ENCODE data around the gene FUBP3. TPM values are rescaled to one million over a fixed set of nuclear protein-coding genes. Genes with fewer than 3 reads are reported as not detected.

FUBP3 gene
- total RNA-seq, 2 experiments from 2014 or later = 36.4 to 40.8 TPM

GRCh38 chr9:130542457-130543228 is 36.7 kb upstream of the FUBP3 start:
- ATAC-seq (no peak), DNase-seq (no peak)
- Mint-ChIP-seq H3K36me3 (ENCODE audit: low read depth) (no peaks in the 10 kb centered on the region), H3K4me3 (no peak overlapping the region), H3K27me3 (ENCODE audit: low read depth) (peaks cover 27% of the 10 kb centered on the region), H3K27ac (no peak overlapping the region), H3K4me1 (ENCODE audit: low read depth) (peaks cover 1% of the 10 kb centered on the region), H3K9me3 (ENCODE audit: insufficient read depth) (no peaks in the 10 kb centered on the region)
- ChIA-PET POLR2A (no interaction called here), CTCF (no interaction called here)

GRCh38 chr9:130543368-130543767 is 36.0 kb upstream of the FUBP3 start:
- no peak for DNase-seq
- no peaks in the 10 kb centered on the region for H3K9me3 Mint-ChIP-seq (ENCODE audit: insufficient read depth)
- H3K27me3 Mint-ChIP-seq (ENCODE audit: low read depth) = peaks cover 19% of the 10 kb centered on the region
- no peaks in the 10 kb centered on the region for H3K4me1 Mint-ChIP-seq (ENCODE audit: low read depth)
- CTCF ChIA-PET = no interaction called here
- no peaks in the 10 kb centered on the region for H3K36me3 Mint-ChIP-seq (ENCODE audit: low read depth)
- no peak overlapping the region for H3K4me3 Mint-ChIP-seq
- POLR2A ChIA-PET = no interaction called here
- no peak for ATAC-seq
- no peak overlapping the region for H3K27ac Mint-ChIP-seq

DNA sequence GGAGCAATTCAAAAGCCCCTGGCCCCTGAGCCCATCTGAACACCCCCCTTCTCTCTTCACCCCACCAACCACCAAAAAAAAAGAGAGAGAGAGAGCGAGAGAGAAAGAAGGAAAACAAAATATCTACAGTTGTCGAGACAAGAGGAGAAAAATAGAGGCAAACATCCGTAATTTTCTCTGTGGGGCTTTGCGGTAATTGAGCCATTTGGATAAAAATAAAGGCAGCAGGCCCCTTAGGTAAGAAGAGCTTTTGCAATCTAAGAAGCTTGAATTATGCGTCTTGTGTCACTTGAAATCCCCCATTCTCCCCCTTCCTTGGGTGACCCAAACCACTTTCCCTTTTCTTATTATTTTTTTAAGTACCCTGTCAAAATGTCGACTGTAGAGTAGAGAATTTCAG is 35.5 kb upstream of the FUBP3 start:
- ATAC-seq (no peak), DNase-seq (no peak)
- Mint-ChIP-seq H3K4me3 (no peak overlapping the region), H3K9me3 (ENCODE audit: insufficient read depth) (peaks cover under 1% of the 10 kb centered on the region), H3K4me1 (ENCODE audit: low read depth) (no peaks in the 10 kb centered on the region), H3K36me3 (ENCODE audit: low read depth) (no peaks in the 10 kb centered on the region), H3K27ac (no peak overlapping the region), H3K27me3 (ENCODE audit: low read depth) (peaks cover 14% of the 10 kb centered on the region)
- ChIA-PET CTCF (no interaction called here), POLR2A (no interaction called here)

GRCh38 chr9:130544364-130544763 is 35.0 kb upstream of the FUBP3 start:
- POLR2A ChIA-PET = no interaction called here
- no peaks in the 10 kb centered on the region for H3K36me3 Mint-ChIP-seq (ENCODE audit: low read depth)
- H3K27ac Mint-ChIP-seq = no peak overlapping the region
- no peak for DNase-seq
- ATAC-seq = no peak
- H3K9me3 Mint-ChIP-seq (ENCODE audit: insufficient read depth) = peaks cover 5% of the 10 kb centered on the region
- peaks cover 12% of the 10 kb centered on the region for H3K27me3 Mint-ChIP-seq (ENCODE audit: low read depth)
- CTCF ChIA-PET = no interaction called here
- no peaks in the 10 kb centered on the region for H3K4me1 Mint-ChIP-seq (ENCODE audit: low read depth)
- H3K4me3 Mint-ChIP-seq = no peak overlapping the region

- DNase-seq = no peak
- peaks cover 10% of the 10 kb centered on the region for H3K9me3 Mint-ChIP-seq (ENCODE audit: insufficient read depth)
- no peaks in the 10 kb centered on the region for H3K27me3 Mint-ChIP-seq (ENCODE audit: low read depth)
- H3K4me3 Mint-ChIP-seq = no peak overlapping the region
- no peak for ATAC-seq
- no peaks in the 10 kb centered on the region for H3K36me3 Mint-ChIP-seq (ENCODE audit: low read depth)
- H3K27ac Mint-ChIP-seq = no peak overlapping the region
- CTCF ChIA-PET = no interaction called here
- POLR2A ChIA-PET = no interaction called here
- H3K4me1 Mint-ChIP-seq (ENCODE audit: low read depth) = no peaks in the 10 kb centered on the region
Observed at GRCh38 chr9:130548103-130548502, 31.3 kb upstream of the FUBP3 start.

DNA sequence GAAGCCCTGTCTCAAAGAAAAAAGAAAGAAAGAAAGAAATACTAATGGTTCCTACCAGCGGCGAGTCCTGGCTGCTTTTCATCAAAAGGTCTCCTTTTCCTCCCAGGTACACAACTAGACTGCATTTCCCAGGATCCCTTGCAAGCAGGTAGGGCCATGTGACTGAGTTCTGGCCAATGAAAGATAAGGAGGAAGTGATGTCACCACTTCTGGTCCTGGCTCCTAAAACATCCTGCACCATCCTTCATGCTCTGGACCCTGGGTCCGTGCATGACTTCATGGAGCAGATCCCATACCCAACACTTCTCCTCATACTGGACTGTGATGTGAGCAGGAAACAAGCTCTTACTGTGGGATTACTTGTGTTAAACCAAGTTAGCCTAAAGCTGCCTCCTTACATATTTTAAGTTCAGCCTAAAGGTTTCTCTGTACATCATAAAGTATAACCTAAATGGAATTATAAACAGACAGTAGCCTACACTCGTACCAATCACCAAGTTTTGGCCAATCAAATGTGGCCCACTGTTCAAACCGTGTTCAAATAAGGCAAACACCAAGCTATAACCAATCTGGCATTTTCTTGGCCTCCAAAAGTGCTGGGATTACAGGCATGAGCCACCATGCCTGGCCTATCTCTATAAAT is 30.2 kb upstream of the FUBP3 start:
- no peak overlapping the region for H3K4me3 Mint-ChIP-seq
- no peaks in the 10 kb centered on the region for H3K36me3 Mint-ChIP-seq (ENCODE audit: low read depth)
- H3K27ac Mint-ChIP-seq = no peak overlapping the region
- POLR2A ChIA-PET = no interaction called here
- CTCF ChIA-PET = no interaction called here
- ATAC-seq = no peak
- no peak for DNase-seq
- no peaks in the 10 kb centered on the region for H3K4me1 Mint-ChIP-seq (ENCODE audit: low read depth)
- peaks cover 10% of the 10 kb centered on the region for H3K9me3 Mint-ChIP-seq (ENCODE audit: insufficient read depth)
- no peaks in the 10 kb centered on the region for H3K27me3 Mint-ChIP-seq (ENCODE audit: low read depth)

DNA sequence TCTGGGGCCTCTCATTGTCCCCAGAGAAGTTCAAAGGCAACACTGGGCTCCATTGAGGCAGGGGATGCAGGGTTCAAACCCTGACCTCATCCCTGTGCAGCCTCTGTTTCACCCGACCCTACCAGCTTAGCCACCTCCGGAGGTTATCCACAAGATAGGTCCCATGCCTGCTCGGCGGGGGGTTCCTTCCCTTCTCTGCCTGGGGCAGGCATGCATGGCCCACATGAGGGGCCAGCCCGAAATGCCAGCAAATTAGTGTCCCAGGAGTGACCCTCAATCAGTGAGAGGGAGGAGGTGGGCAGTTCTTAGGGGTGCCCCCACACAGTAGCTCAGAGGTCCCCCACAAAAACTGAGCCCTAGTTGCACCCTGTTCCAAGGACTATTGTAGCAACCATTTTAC is 24.8 kb upstream of the FUBP3 start:
- H3K27ac Mint-ChIP-seq = no peak overlapping the region
- ChIA-PET POLR2A (no interaction called here), CTCF (no interaction called here)
- no peak overlapping the region for H3K4me3 Mint-ChIP-seq
- H3K36me3 Mint-ChIP-seq (ENCODE audit: low read depth) = no peaks in the 10 kb centered on the region
- H3K27me3 Mint-ChIP-seq (ENCODE audit: low read depth) = no peaks in the 10 kb centered on the region
- no peaks in the 10 kb centered on the region for H3K4me1 Mint-ChIP-seq (ENCODE audit: low read depth)
- H3K9me3 Mint-ChIP-seq (ENCODE audit: insufficient read depth) = peaks cover 2% of the 10 kb centered on the region
- DNase-seq = no peak
- no peak for ATAC-seq

- ATAC-seq (no peak), DNase-seq (no peak)
- no peaks in the 10 kb centered on the region for H3K4me1 Mint-ChIP-seq (ENCODE audit: low read depth)
- no peak overlapping the region for H3K4me3 Mint-ChIP-seq
- H3K27ac Mint-ChIP-seq = no peak overlapping the region
- CTCF ChIA-PET = no interaction called here
- H3K36me3 Mint-ChIP-seq (ENCODE audit: low read depth) = no peaks in the 10 kb centered on the region
- no peaks in the 10 kb centered on the region for H3K9me3 Mint-ChIP-seq (ENCODE audit: insufficient read depth)
- H3K27me3 Mint-ChIP-seq (ENCODE audit: low read depth) = no peaks in the 10 kb centered on the region
- POLR2A ChIA-PET = no interaction called here
Observed at GRCh38 chr9:130555061-130555460, 24.3 kb upstream of the FUBP3 start.

- Mint-ChIP-seq H3K4me3 (no peak overlapping the region), H3K27me3 (ENCODE audit: low read depth) (peaks cover 2% of the 10 kb centered on the region), H3K9me3 (ENCODE audit: insufficient read depth) (no peaks in the 10 kb centered on the region), H3K27ac (no peak overlapping the region), H3K36me3 (ENCODE audit: low read depth) (no peaks in the 10 kb centered on the region), H3K4me1 (ENCODE audit: low read depth) (no peaks in the 10 kb centered on the region)
- no peak for DNase-seq
- CTCF ChIA-PET = no interaction called here
- POLR2A ChIA-PET = no interaction called here
- no peak for ATAC-seq
Observed at GRCh38 chr9:130555968-130556367, 23.4 kb upstream of the FUBP3 start.

DNA sequence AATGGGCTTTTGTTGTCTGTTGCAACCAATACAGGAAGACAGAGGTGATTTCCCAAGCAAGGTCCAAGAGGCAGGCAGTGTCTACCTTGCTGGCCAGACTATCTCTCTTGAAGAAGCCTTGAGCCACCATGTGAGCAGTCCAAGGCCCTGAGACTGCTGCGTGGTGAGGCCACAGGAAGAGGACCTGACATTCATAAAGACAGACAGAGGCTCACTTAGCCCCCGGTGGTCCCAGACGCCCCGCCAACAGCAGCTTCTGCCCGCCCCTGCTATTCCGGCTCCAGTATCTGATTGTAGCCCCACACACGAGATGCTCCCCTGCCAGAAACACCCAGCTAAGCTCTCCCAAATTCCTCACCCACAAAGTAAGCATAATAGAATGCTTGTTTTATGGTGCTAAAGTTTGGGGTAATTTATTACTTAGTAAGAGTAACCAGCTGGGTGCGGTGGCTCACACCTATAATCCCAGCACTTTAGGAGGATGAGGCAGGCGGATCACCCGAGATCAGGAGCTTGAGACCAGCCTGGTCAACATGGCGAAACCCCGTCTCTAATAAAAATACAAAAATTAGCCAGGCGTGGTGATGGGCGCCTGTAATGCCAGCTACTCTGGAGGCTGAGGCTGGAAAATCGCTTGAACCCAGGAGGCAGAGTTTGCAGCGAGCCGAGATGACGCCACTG is 22.8 kb upstream of the FUBP3 start:
- POLR2A ChIA-PET = no interaction called here

DNA sequence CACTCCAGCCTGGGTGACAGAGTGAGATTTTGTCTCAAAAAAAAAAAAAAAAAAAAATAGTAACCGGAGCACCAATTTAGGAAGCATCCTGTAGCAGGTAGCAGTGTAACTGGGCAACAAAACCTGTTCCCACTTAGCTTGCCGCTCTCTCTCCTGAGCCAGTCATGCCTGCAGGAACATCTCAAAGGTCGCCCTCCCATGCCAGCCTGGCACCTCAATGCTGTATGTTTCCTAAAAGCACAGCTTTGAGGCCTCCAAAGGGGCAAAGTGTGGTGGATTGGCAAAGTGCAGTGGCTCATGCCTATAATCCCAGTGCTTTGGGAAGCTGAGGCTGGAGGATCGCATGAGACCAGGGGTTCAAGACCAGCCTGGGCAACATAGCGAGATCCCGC is 22.3 kb upstream of the FUBP3 start:
- Mint-ChIP-seq H3K27ac (no peak overlapping the region), H3K4me1 (ENCODE audit: low read depth) (no peaks in the 10 kb centered on the region), H3K27me3 (ENCODE audit: low read depth) (peaks cover 2% of the 10 kb centered on the region), H3K9me3 (ENCODE audit: insufficient read depth) (no peaks in the 10 kb centered on the region), H3K36me3 (ENCODE audit: low read depth) (no peaks in the 10 kb centered on the region), H3K4me3 (no peak overlapping the region)
- ChIA-PET CTCF (no interaction called here), POLR2A (no interaction called here)
- ATAC-seq (no peak), DNase-seq (no peak)

More for the DNA sequence above, 22.8 kb upstream of the FUBP3 start:
- Mint-ChIP-seq H3K9me3 (ENCODE audit: insufficient read depth) (no peaks in the 10 kb centered on the region), H3K27me3 (ENCODE audit: low read depth) (peaks cover 2% of the 10 kb centered on the region), H3K36me3 (ENCODE audit: low read depth) (no peaks in the 10 kb centered on the region), H3K4me1 (ENCODE audit: low read depth) (no peaks in the 10 kb centered on the region), H3K27ac (no peak overlapping the region), H3K4me3 (no peak overlapping the region)
- no peak for DNase-seq
- ATAC-seq = no peak
- CTCF ChIA-PET = no interaction called here

DNA sequence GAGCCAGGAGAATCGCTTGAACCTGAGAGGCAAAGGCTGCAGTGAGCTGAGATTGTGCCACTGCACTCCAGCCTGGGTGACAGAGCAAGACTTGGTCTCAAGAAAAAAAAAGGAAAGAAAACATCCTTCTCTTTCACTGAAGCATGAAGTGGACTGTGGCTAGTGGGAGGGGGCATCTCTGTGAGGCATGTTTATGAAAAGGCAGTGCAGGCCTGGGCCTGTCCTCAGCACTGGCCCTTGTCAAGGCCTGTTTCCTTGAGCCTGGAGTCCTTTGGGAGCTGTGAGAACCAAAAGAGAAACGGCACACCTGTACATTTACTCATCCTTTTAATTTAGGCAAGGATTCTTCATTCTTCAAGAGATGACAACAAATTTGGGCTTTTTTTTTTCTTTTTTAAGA is 18.3 kb upstream of the FUBP3 start:
- peaks cover 2% of the 10 kb centered on the region for H3K27me3 Mint-ChIP-seq (ENCODE audit: low read depth)
- CTCF ChIA-PET = no interaction called here
- no peak overlapping the region for H3K4me3 Mint-ChIP-seq
- DNase-seq = no peak
- POLR2A ChIA-PET = no interaction called here
- no peaks in the 10 kb centered on the region for H3K36me3 Mint-ChIP-seq (ENCODE audit: low read depth)
- ATAC-seq = no peak
- H3K27ac Mint-ChIP-seq = no peak overlapping the region
- no peaks in the 10 kb centered on the region for H3K4me1 Mint-ChIP-seq (ENCODE audit: low read depth)
- no peaks in the 10 kb centered on the region for H3K9me3 Mint-ChIP-seq (ENCODE audit: insufficient read depth)
